Ovary (tissue), 3 donors: ENCODE results near the gene TMEM255A.

Source experiments
- POLR2A ChIP-seq: fragments of 450-650 bp; IDR thresholded peaks from one replicate; pipeline ENCODE4 v1.6.1; 2017; ENCODE audit warnings: antibody characterized with exemption, mild to moderate bottlenecking, moderate library complexity
- TF ChIP-seq, protein P1 (sequence below), 3 donors: fragments of 450-650 bp in 2 of 3; fragments of 200-600 bp in 1 of 3; IDR thresholded peaks; one replicate each; pipeline versions ENCODE4 v1.5.1 to v1.8.0; 2016 to 2022; ENCODE audit warnings: antibody characterized with exemption in 3 of 3, mild to moderate bottlenecking in 1 of 3
- donor health status: DM: no; HTN: no; CAD: no.

DNA sequence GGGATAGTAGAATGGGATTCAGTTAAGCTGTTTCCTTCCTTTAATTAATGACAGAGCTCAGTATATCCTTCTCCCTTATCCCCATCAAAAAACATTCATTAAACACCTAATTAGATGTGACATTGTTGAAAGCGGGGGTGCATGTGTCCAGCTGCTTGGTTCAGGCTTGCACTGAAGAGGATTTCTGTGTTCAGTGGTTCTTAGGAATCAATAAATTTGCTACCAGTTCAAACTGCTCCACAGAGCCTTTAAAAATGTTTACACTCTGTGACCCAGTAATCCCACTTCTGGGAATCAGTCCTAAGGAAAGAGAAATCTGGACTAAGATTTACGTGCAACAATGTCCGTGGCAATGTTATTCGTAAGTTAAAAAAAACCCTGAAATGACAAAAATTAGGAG is 7.2 kb upstream of the TMEM255A start:
- TF ChIP-seq, protein P1, sequence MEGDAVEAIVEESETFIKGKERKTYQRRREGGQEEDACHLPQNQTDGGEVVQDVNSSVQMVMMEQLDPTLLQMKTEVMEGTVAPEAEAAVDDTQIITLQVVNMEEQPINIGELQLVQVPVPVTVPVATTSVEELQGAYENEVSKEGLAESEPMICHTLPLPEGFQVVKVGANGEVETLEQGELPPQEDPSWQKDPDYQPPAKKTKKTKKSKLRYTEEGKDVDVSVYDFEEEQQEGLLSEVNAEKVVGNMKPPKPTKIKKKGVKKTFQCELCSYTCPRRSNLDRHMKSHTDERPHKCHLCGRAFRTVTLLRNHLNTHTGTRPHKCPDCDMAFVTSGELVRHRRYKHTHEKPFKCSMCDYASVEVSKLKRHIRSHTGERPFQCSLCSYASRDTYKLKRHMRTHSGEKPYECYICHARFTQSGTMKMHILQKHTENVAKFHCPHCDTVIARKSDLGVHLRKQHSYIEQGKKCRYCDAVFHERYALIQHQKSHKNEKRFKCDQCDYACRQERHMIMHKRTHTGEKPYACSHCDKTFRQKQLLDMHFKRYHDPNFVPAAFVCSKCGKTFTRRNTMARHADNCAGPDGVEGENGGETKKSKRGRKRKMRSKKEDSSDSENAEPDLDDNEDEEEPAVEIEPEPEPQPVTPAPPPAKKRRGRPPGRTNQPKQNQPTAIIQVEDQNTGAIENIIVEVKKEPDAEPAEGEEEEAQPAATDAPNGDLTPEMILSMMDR (IDR thresholded peaks at IDR 0.05) = no peak
- no peak for TF ChIP-seq POLR2A
